ENCODE measurements around the gene COL24A1. TPM values are rescaled to one million over a fixed set of nuclear protein-coding genes. Genes with fewer than 3 reads are reported as not detected.

COL24A1 gene
- total and polyA plus RNA-seq, 2 donors (not counting 3 experiments of a cell fraction or from before 2014, with no cell fraction given) = 0.03 TPM; not detected in 1

- no peaks in the 10 kb centered on the region for H3K9me1 ChIP-seq (replicated peaks; ENCODE audit: control insufficient read depth, extremely low read depth, insufficient read depth, low read length)
- no peaks in the 10 kb centered on the region for H3K36me3 ChIP-seq (ENCODE audit: control insufficient read depth in 2 of 2, extremely low read depth in 1 of 2, insufficient read depth in 2 of 2, low read length in 2 of 2)
- no peak overlapping the region for H3K27ac ChIP-seq (ENCODE audit: insufficient read depth, low read depth, low read length)
- H3K4me3 ChIP-seq (replicated peaks in 1 of 3; ENCODE audit: insufficient read depth in 1 of 3, low read depth in 1 of 3, low read length in 3 of 3) = no peak overlapping the region
- DNase-seq (ENCODE audit: low read depth, low spot score) (no peak), FAIRE-seq (no peak)
- H4K20me1 ChIP-seq (replicated peaks; ENCODE audit: control insufficient read depth, extremely low read depth, insufficient read depth, low read length) = no peaks in the 10 kb centered on the region
- H3K9me3 ChIP-seq (replicated peaks; ENCODE audit: control insufficient read depth, insufficient read depth, low read length) = no peaks in the 10 kb centered on the region
- dilution Hi-C loops (cut with MboI; ENCODE audit: extremely low pct_ligation_motif_present, low sequenced_read_pairs) = no loop called here
- no peak overlapping the region for H3K9ac ChIP-seq (replicated peaks; ENCODE audit: extremely low read depth, insufficient read depth, low read length)
- no peak overlapping the region for H2AFZ ChIP-seq (ENCODE audit: low read depth, low read length)
- TF ChIP-seq MYC (IDR thresholded peaks at IDR 0.05; ENCODE audit: low read depth, low read length) (no peak), POLR2AphosphoS5 (IDR thresholded peaks at IDR 0.05; ENCODE audit: insufficient read depth, low read depth, low read length) (no peak), MAX (IDR thresholded peaks at IDR 0.05; ENCODE audit: insufficient read depth, insufficient read length) (no peak), CTCF (IDR thresholded peaks at IDR 0.05; ENCODE audit: extremely low read depth in 1 of 2, insufficient read depth in 1 of 2, low read depth in 1 of 2, low read length in 2 of 2) (no peak), EZH2 (IDR thresholded peaks at IDR 0.05; ENCODE audit: borderline replicate concordance, low read depth, low read length, severe bottlenecking) (no peak), JUN (IDR thresholded peaks at IDR 0.05; ENCODE audit: borderline replicate concordance, insufficient read depth, insufficient read length, low read depth) (no peak), POLR2A (IDR thresholded peaks at IDR 0.05; ENCODE audit: low read depth, low read length) (no peak), GATA2 (IDR thresholded peaks at IDR 0.05; ENCODE audit: insufficient read depth, insufficient read length, low read depth, low read length) (no peak), FOS (IDR thresholded peaks at IDR 0.05; ENCODE audit: borderline replicate concordance, insufficient read depth, low read length) (no peak)
- H3K27me3 ChIP-seq (ENCODE audit: control insufficient read depth in 2 of 2, insufficient read depth in 2 of 2, low read length in 2 of 2) = peaks cover 0 to 12% of the 10 kb centered on the region in 2 experiments
- no peak overlapping the region for H3K4me2 ChIP-seq (ENCODE audit: insufficient read depth, low read length)
- H3K79me2 ChIP-seq (ENCODE audit: control insufficient read depth, insufficient read depth, low read length) = no peaks in the 10 kb centered on the region
- CTCF ChIA-PET = no interaction called here
- no TSS peak for BruUV-seq (replicated peaks)
- H3K4me1 ChIP-seq (ENCODE audit: control insufficient read depth, extremely low read depth, insufficient read depth, low read length) = no peaks in the 10 kb centered on the region
- intact Hi-C loops (cut with micrococcal nuclease) = no loop called here
- POLR2A ChIA-PET = no interaction called here
Observed at GRCh38 chr1:85936470-85936869, 220.1 kb downstream of the COL24A1 start.

Measured in endothelial cell of umbilical vein (primary cell).